GM21367 (cell line): ENCODE results near the gene CCL24.
"Not testable (repeated sequence)": the region's sequence is repeated elsewhere in the genome, so short reads cannot be mapped to it uniquely, and the experiment has no call there.

Source experiments
- ATAC-seq: cut with Tn5 transposase; IDR thresholded peaks from one replicate; pipeline ENCODE4 v1.9.1; 2021; ENCODE audit not compliant: unreplicated experiment

CCL24 gene

GRCh38 chr7:75813781-75814236 lies at the start of gene CCL24:
Gene CCL24 (minus strand): TSS chr7:75813806. CDS start chr7:75813715, 91 bp downstream.
- no peak for ATAC-seq

GRCh38 chr7:75861636-75862035 lies 48.0 kb upstream of the CCL24 start:
- ATAC-seq: no peak

- ATAC-seq: no peak
Observed at GRCh38 chr7:75858410-75858809, 44.8 kb upstream of the CCL24 start.

GRCh38 chr7:75856536-75856935 lies 42.9 kb upstream of the CCL24 start:
- ATAC-seq: no peak

GRCh38 chr7:75854813-75855345 lies 41.3 kb upstream of the CCL24 start:
- not testable (repeated sequence) for ATAC-seq

GRCh38 chr7:75854233-75854632 lies 40.6 kb upstream of the CCL24 start:
- no peak for ATAC-seq

- no peak for ATAC-seq
Observed at GRCh38 chr7:75850235-75850634, 36.6 kb upstream of the CCL24 start.

GRCh38 chr7:75849573-75849972 lies 36.0 kb upstream of the CCL24 start:
- ATAC-seq: no peak

GRCh38 chr7:75847707-75848106 lies 34.1 kb upstream of the CCL24 start:
- ATAC-seq: no peak

- not testable (repeated sequence) for ATAC-seq
Observed at GRCh38 chr7:75845132-75845531, 31.5 kb upstream of the CCL24 start.

GRCh38 chr7:75844158-75844557 lies 30.6 kb upstream of the CCL24 start:
- no peak for ATAC-seq

GRCh38 chr7:75843613-75844116 lies 30.1 kb upstream of the CCL24 start:
- no peak for ATAC-seq

- ATAC-seq: peak; percentile 83
Observed at GRCh38 chr7:75842836-75843446, 29.3 kb upstream of the CCL24 start.

GRCh38 chr7:75840029-75840428 lies 26.4 kb upstream of the CCL24 start:
- no peak for ATAC-seq

GRCh38 chr7:75838281-75838930 lies 24.8 kb upstream of the CCL24 start:
- ATAC-seq: not testable (repeated sequence)

GRCh38 chr7:75836798-75837197 lies 23.2 kb upstream of the CCL24 start:
- no peak for ATAC-seq

GRCh38 chr7:75835688-75836285 lies 22.2 kb upstream of the CCL24 start:
- no peak for ATAC-seq

GRCh38 chr7:75833662-75834061 lies 20.1 kb upstream of the CCL24 start:
- ATAC-seq: not testable (repeated sequence)

GRCh38 chr7:75830978-75831377 lies 17.4 kb upstream of the CCL24 start:
- no peak for ATAC-seq

GRCh38 chr7:75829656-75830055 lies 16.1 kb upstream of the CCL24 start:
- not testable (repeated sequence) for ATAC-seq

- no peak for ATAC-seq
Observed at GRCh38 chr7:75823198-75823910, 9.7 kb upstream of the CCL24 start.
